Right lung (tissue), 5 donors: ENCODE measurements around the gene C1QTNF8. TPM values are rescaled to one million over a fixed set of nuclear protein-coding genes. Genes with fewer than 3 reads are reported as not detected.
A peak's percentile ranks its signal among the peaks of the same experiment; 100 is the strongest.

Experiments
- DNase-seq, 2 donors: peaks; one replicate each; pipeline ENCODE4 v3.0.0-alpha.2; 2013
- polyA plus RNA-seq, 5 donors: library from polyadenylated mRNA; unstranded; fragments of 120-200 nt; gene quantifications; one replicate each; pipeline versions ENCODE4 v1.2.1 to v1.2.3, GENCODE V29; 2013; ENCODE audit warnings: inconsistent platforms in 1 of 5, low replicate concordance in 1 of 5; ENCODE audit not compliant: insufficient read length in 5 of 5, insufficient read depth in 1 of 5

The C1QTNF8 gene
- polyA plus RNA-seq, 5 donors = 0.06 to 0.26 (median 0.24) TPM; not detected in 1

GRCh38 chr16:1061769-1062505 lies 34.1 kb downstream of the C1QTNF8 start:
- no peak for DNase-seq

- DNase-seq = no peak
Observed at GRCh38 chr16:1060416-1061340, 35.4 kb downstream of the C1QTNF8 start.

- no peak for DNase-seq
Observed at GRCh38 chr16:1059310-1059709, 36.7 kb downstream of the C1QTNF8 start.

GRCh38 chr16:1058216-1058615 lies 37.8 kb downstream of the C1QTNF8 start:
- DNase-seq = no peak

GRCh38 chr16:1057252-1057932 lies 38.7 kb downstream of the C1QTNF8 start:
- no peak for DNase-seq

GRCh38 chr16:1056196-1056595 lies 39.8 kb downstream of the C1QTNF8 start:
- no peak for DNase-seq

GRCh38 chr16:1055557-1055924 lies 40.5 kb downstream of the C1QTNF8 start:
- DNase-seq = no peak

GRCh38 chr16:1054660-1055556 lies 41.1 kb downstream of the C1QTNF8 start:
- no peak for DNase-seq

GRCh38 chr16:1053700-1054368 lies 42.2 kb downstream of the C1QTNF8 start:
- DNase-seq = no peak

- DNase-seq = no peak
Observed at GRCh38 chr16:1053121-1053521, 42.9 kb downstream of the C1QTNF8 start.

- no peak for DNase-seq
Observed at GRCh38 chr16:1052721-1053120, 43.3 kb downstream of the C1QTNF8 start.

- DNase-seq = no peak
Observed at GRCh38 chr16:1051446-1051845, 44.6 kb downstream of the C1QTNF8 start.

GRCh38 chr16:1050921-1051320 lies 45.1 kb downstream of the C1QTNF8 start:
- DNase-seq = no peak

- no peak for DNase-seq
Observed at GRCh38 chr16:1050516-1050915, 45.5 kb downstream of the C1QTNF8 start.

- no peak for DNase-seq
Observed at GRCh38 chr16:1049976-1050247, 46.1 kb downstream of the C1QTNF8 start.

GRCh38 chr16:1049113-1049975 lies 46.7 kb downstream of the C1QTNF8 start:
- no peak for DNase-seq

- peak in 1 of 2 donors; percentile 35 for DNase-seq
Observed at GRCh38 chr16:1048442-1049112, 47.5 kb downstream of the C1QTNF8 start.

- no peak for DNase-seq
Observed at GRCh38 chr16:1047801-1048200, 48.2 kb downstream of the C1QTNF8 start.

GRCh38 chr16:1047123-1047522 lies 48.9 kb downstream of the C1QTNF8 start:
- no peak for DNase-seq
